ENCODE results near the gene NCAM1.

NCAM1 gene

DNA sequence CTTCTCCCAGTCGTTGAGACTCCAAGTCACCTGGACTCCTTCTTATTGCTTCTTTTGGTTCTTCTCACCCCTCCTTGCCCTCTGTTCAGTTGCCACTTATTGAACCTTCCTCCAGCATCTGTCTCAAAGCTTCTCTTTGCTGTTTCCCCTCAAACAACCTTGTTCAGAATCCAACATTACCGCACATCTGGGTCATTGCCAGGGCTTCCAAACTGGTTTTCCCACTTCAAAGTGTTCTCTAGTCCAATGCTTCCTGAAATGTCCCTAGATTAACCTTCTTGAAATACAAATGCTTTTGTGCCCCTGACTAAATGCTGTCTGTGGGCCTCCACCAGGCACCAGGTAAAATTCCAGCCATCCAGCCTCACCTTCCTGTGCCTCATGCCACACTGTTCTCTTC lies 252.3 kb downstream of the NCAM1 start:
- no peak for DNase-seq (ENCODE audit: low read depth)
- TF ChIP-seq, protein P1, sequence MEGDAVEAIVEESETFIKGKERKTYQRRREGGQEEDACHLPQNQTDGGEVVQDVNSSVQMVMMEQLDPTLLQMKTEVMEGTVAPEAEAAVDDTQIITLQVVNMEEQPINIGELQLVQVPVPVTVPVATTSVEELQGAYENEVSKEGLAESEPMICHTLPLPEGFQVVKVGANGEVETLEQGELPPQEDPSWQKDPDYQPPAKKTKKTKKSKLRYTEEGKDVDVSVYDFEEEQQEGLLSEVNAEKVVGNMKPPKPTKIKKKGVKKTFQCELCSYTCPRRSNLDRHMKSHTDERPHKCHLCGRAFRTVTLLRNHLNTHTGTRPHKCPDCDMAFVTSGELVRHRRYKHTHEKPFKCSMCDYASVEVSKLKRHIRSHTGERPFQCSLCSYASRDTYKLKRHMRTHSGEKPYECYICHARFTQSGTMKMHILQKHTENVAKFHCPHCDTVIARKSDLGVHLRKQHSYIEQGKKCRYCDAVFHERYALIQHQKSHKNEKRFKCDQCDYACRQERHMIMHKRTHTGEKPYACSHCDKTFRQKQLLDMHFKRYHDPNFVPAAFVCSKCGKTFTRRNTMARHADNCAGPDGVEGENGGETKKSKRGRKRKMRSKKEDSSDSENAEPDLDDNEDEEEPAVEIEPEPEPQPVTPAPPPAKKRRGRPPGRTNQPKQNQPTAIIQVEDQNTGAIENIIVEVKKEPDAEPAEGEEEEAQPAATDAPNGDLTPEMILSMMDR (IDR thresholded peaks at IDR 0.05; ENCODE audit: low read length, missing control alignments): no peak
- no peak overlapping the region for H3K4me3 ChIP-seq (replicated peaks; ENCODE audit: low read depth, low read length)

DNA sequence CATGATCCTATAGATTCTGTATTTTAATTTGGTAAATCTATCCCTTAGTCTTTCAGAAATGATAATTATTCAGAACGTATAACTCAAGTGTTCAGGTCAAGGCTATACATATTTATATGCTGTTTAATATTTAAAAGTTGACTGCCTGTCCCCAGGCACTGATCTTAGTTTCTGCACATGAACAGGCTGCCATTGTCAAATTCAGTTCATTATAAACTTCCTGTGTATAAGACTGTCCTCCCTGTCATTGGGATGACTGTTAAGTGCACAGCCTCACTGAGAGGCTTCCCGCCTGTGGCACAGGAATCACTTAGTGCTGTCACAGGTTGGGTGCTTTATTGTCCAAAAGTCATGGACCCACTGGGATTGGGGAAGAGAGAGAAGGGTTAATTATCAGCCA lies 261.0 kb downstream of the NCAM1 start:
- no peak for DNase-seq (ENCODE audit: low read depth)
- H3K4me3 ChIP-seq (replicated peaks; ENCODE audit: low read depth, low read length): no peak overlapping the region

GRCh38 chr11:113234888-113235287 lies 273.7 kb downstream of the NCAM1 start:
- no peak overlapping the region for H3K4me3 ChIP-seq (replicated peaks; ENCODE audit: low read depth, low read length)
- DNase-seq (ENCODE audit: low read depth): no peak
- TF ChIP-seq, protein P1 (IDR thresholded peaks at IDR 0.05; ENCODE audit: low read length, missing control alignments): no peak

More for the DNA sequence above, 261.0 kb downstream of the NCAM1 start:
- TF ChIP-seq, protein P1 (IDR thresholded peaks at IDR 0.05; ENCODE audit: low read length, missing control alignments): no peak

DNA sequence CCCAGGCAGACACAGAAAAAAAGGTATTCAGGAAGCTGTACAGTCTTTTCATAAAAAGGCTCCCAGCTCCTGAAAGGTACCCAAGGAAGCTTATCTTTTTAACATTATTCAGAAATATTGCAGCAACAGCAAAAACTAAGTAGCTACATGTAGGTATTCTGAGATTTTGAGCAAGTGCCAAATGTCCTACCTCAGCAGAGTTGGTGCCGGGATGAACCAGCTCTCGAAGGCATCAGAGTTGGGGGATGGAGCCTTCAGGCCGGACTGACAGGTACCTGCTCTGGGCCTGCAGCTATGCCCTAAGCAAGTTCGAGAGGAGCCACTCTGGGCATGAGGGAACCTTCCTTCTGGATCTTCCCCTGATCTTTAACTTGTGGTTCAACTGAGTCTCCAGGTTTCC lies 276.0 kb downstream of the NCAM1 start:
- no peak for DNase-seq (ENCODE audit: low read depth)
- no peak overlapping the region for H3K4me3 ChIP-seq (replicated peaks; ENCODE audit: low read depth, low read length)
- TF ChIP-seq, protein P1 (IDR thresholded peaks at IDR 0.05; ENCODE audit: low read length, missing control alignments): no peak

GRCh38 chr11:113238721-113239120 lies 277.5 kb downstream of the NCAM1 start:
- H3K4me3 ChIP-seq (replicated peaks; ENCODE audit: low read depth, low read length): no peak overlapping the region
- DNase-seq (ENCODE audit: low read depth): no peak
- TF ChIP-seq, protein P1 (IDR thresholded peaks at IDR 0.05; ENCODE audit: low read length, missing control alignments): no peak

DNA sequence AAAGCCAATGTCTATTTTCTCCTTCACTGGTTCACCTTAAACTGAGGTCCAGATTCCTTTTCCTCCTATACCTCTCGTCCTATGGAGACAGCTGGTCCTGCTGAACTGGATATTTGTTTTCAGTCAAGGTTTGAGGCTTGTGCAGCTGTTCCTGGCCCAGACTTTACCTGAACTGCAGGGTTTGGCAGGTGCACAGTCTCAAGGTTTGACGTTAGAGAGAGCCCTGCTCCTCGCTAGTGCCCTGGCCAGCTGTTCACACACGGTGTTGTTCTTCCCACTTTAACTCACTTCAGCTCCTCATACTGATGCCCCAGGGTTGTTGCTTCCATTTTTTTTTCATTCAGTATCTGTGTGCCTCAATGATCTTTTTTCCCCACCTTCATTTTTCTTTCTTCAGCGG lies 279.2 kb downstream of the NCAM1 start:
- no peak overlapping the region for H3K4me3 ChIP-seq (replicated peaks; ENCODE audit: low read depth, low read length)
- TF ChIP-seq, protein P1 (IDR thresholded peaks at IDR 0.05; ENCODE audit: low read length, missing control alignments): no peak
- no peak for DNase-seq (ENCODE audit: low read depth)

- H3K4me3 ChIP-seq (replicated peaks; ENCODE audit: low read depth, low read length): no peak overlapping the region
- TF ChIP-seq, protein P1 (IDR thresholded peaks at IDR 0.05; ENCODE audit: low read length, missing control alignments): no peak
- no peak for DNase-seq (ENCODE audit: low read depth)
Observed at GRCh38 chr11:113240790-113241635, 279.8 kb downstream of the NCAM1 start.
